WERI-Rb-1 (cell line): Measurements from ENCODE around the gene SLCO2A1.

Experiments used
- DNase-seq: peaks from one replicate; pipeline ENCODE4 v3.0.0-alpha.2; 2020
- H3K27ac ChIP-seq: fragments of 250-450 bp; sonication (Bioruptor Pico); 2 replicates; pipeline ENCODE4 v1.5.1; 2020; ENCODE audit warnings: mild to moderate bottlenecking, moderate library complexity
- H3K27me3 ChIP-seq: fragments of 250-450 bp; sonication (Bioruptor Pico); 2 replicates; pipeline ENCODE4 v1.5.1; 2021; ENCODE audit warnings: mild to moderate bottlenecking, low read depth, moderate library complexity; ENCODE audit not compliant: insufficient read depth, severe bottlenecking
- H3K36me3 ChIP-seq: fragments of 250-450 bp; sonication (Bioruptor Pico); 2 replicates; pipeline ENCODE4 v1.5.1; 2020; ENCODE audit warnings: mild to moderate bottlenecking, moderate library complexity
- H3K4me3 ChIP-seq: 2 replicates; pipeline ENCODE4 v1.5.1; 2011; ENCODE audit warnings: low read depth, mild to moderate bottlenecking, control low read depth, low read length
- H3K9me3 ChIP-seq: fragments of 250-450 bp; sonication (Bioruptor Pico); 2 replicates; pipeline ENCODE4 v1.5.1; 2021; ENCODE audit warnings: mild to moderate bottlenecking, moderate library complexity; ENCODE audit not compliant: severe bottlenecking
- CTCF ChIP-seq: IDR thresholded peaks from 2 replicates; pipeline ENCODE4 v1.5.1; 2011; ENCODE audit warnings: low read depth, mild to moderate bottlenecking, control low read depth, inconsistent platforms, low read length

Gene SLCO2A1

DNA sequence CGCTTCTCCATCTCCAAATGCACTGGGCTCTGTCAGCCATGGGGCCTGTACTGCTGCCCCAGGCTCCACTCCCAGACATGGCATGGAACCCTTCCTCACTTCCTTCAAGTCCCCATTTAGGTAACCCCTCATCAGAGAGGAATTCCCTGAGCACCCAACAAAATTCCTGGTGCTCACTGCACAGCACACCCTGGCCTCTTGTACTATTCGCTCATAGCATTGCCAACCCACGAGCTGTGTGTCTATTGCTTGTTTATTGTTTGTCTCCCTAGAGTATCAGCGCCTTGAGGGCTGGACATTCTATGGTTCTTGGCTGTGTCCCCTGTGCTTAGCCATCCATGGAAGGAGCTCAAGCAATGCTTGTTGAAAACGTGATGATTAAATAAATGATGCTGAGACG is 46.1 kb upstream of the SLCO2A1 start:
- H3K27me3 ChIP-seq, result no peaks in the 10 kb centered on the region
- no peak for TF ChIP-seq CTCF
- H3K36me3 ChIP-seq, result no peaks in the 10 kb centered on the region
- H3K4me3 ChIP-seq, result no peak overlapping the region
- DNase-seq, result no peak
- H3K27ac ChIP-seq, result no peak overlapping the region
- H3K9me3 ChIP-seq, result peaks cover 2% of the 10 kb centered on the region

DNA sequence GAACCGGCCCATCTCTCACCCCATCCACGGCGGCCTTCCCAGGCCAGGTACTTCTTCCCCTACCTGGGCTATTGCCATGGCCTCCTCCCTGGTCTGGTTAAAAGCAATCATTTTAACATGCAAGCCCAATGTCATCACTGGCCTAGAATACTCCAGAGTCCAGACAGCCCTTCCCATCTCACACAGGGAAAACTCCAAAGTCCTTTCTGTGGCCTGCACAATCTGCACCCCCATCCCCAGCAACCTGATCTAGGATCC is 45.8 kb upstream of the SLCO2A1 start:
- H3K9me3 ChIP-seq, result no peaks in the 10 kb centered on the region
- no peaks in the 10 kb centered on the region for H3K27me3 ChIP-seq
- DNase-seq, result no peak
- H3K4me3 ChIP-seq, result no peak overlapping the region
- no peaks in the 10 kb centered on the region for H3K36me3 ChIP-seq
- no peak for TF ChIP-seq CTCF
- H3K27ac ChIP-seq, result no peak overlapping the region

- no peak for TF ChIP-seq CTCF
- Histone ChIP-seq H3K4me3 (no peak overlapping the region), H3K27ac (no peak overlapping the region), H3K36me3 (no peaks in the 10 kb centered on the region), H3K27me3 (no peaks in the 10 kb centered on the region), H3K9me3 (no peaks in the 10 kb centered on the region)
- DNase-seq, result no peak
Measured at GRCh38 chr3:134074790-134075567, 45.3 kb upstream of the SLCO2A1 start.

DNA sequence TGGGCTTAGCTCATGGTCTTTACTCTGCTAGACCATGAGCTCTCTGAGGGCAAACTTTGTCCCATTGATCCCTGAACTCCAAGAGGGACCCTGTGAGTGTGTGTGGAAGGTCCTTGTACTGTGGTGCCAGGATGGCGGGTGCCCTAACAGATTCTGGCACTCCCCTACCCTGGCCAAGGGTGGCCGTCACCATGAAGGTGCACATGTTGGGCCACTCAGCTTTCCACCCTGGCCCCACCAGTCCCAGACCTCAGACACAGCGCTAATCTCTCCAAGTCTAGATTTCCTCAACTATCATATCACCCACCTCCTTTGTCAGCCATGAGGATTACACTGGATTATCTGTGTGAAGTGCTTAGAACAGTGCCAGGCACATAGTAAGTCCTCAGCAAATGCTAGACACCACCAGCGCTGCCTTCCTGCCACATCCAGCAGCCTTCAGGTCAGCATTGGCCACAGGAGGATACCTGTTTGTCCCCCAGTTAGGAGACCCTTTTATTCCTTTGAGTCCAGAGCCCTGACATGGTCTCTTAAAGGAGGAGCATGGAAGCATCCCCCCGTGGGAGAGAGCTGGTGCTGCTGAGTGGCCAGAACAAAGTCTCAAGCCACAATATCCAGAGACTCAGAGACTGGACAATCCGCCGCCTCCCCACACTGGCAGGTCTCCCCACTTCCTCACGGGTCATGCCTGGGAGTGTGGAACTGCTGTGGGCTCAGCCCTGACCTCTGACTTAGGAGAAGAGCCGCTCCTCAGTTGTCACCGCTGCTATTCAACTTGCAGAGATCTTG is 44.5 kb upstream of the SLCO2A1 start:
- no peak for TF ChIP-seq CTCF
- Histone ChIP-seq H3K9me3 (no peaks in the 10 kb centered on the region), H3K27ac (no peak overlapping the region), H3K27me3 (no peaks in the 10 kb centered on the region), H3K4me3 (no peak overlapping the region), H3K36me3 (no peaks in the 10 kb centered on the region)
- DNase-seq, result no peak

DNA sequence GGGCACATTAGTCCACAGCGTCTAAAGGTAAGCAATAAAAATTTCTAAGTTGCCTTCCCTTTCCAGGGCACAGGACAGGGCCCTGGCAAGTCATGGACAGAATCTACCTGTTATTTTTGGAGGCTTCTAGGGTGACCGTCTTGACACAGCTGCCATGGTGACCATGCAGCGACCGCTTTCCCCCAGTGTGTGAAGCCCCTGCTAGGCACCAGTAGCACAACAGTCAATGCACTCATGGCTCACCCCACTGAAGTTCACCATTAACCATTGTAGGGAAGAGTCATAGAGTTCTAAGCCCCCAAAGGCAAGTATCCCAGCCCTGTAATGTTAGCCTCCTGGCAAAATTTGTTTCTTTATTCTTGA is 43.8 kb upstream of the SLCO2A1 start:
- no peaks in the 10 kb centered on the region for H3K36me3 ChIP-seq
- no peaks in the 10 kb centered on the region for H3K9me3 ChIP-seq
- no peaks in the 10 kb centered on the region for H3K27me3 ChIP-seq
- no peak for TF ChIP-seq CTCF
- no peak for DNase-seq
- no peak overlapping the region for H3K4me3 ChIP-seq
- no peak overlapping the region for H3K27ac ChIP-seq
